Tibial nerve (tissue), 4 donors: ENCODE measurements around the gene AMDHD1. TPM values are rescaled to one million over a fixed set of nuclear protein-coding genes. Genes with fewer than 3 reads are reported as not detected.

Experiments
- DNase-seq, 2 donors: peaks; one replicate each; pipeline ENCODE4 v3.0.0-alpha.2; 2019; ENCODE audit warnings: low spot score in 2 of 2
- H3K27ac ChIP-seq, 4 donors: fragments of 200-600 bp; sonication (generic) in 3 of 4; one replicate each; pipeline ENCODE4 v1.5.1; 2017 to 2019; ENCODE audit warnings: mild to moderate bottlenecking in 1 of 4
- H3K27me3 ChIP-seq, 2 donors: fragments of 200-600 bp; sonication (generic) in 1 of 2; one replicate each; pipeline versions ENCODE4 v1.5.1 to v1.6.0; 2017 to 2019
- H3K36me3 ChIP-seq, 3 donors: fragments of 200-600 bp; sonication (generic); one replicate each; pipeline ENCODE4 v1.5.1; 2018 to 2019
- H3K4me1 ChIP-seq, 4 donors: fragments of 200-600 bp; sonication (generic) in 3 of 4; one replicate each; pipeline ENCODE4 v1.5.1; 2017 to 2019
- H3K4me3 ChIP-seq, 4 donors: fragments of 200-600 bp; sonication (generic) in 3 of 4; one replicate each; pipeline ENCODE4 v1.5.1; 2017 to 2019; ENCODE audit warnings: mild to moderate bottlenecking in 1 of 4, moderate library complexity in 1 of 4
- H3K9me3 ChIP-seq, 4 donors: fragments of 200-600 bp; sonication (generic) in 3 of 4; one replicate each; pipeline ENCODE4 v1.5.1; 2017 to 2019
- EP300 ChIP-seq, 2 donors: sonication (generic); formaldehyde crosslinking; IDR thresholded peaks; one replicate each; pipeline ENCODE4 v1.6.1; 2017; ENCODE audit warnings: antibody characterized with exemption in 2 of 2, mild to moderate bottlenecking in 1 of 2
- POLR2A ChIP-seq, 2 donors: fragments of 450-650 bp; IDR thresholded peaks; one replicate each; pipeline ENCODE4 v1.6.1; 2017; ENCODE audit warnings: antibody characterized with exemption in 2 of 2, mild to moderate bottlenecking in 2 of 2, moderate library complexity in 2 of 2
- WGBS, 2 donors: methylation state at CpG; one replicate each; pipeline ENCODE4 v1.1.5; 2018; 5-methylcytosine and 5-hydroxymethylcytosine counted together
- total RNA-seq, 4 donors: library from RNA; depleted of rRNA; stranded (reverse); fragments of >200 nt; gene quantifications; one replicate each; pipeline ENCODE4 v1.1.0, GENCODE V29; 2016
- TF ChIP-seq, protein P1 (sequence below), 5 experiments: fragments of 200-600 bp in 3 of 5; fragments of 450-650 bp in 2 of 5; sonication (generic) in 3 of 5; IDR thresholded peaks; one replicate each; pipeline ENCODE4 v1.5.1; 2016 to 2019; ENCODE audit warnings: antibody characterized with exemption in 5 of 5, mild to moderate bottlenecking in 3 of 5, moderate library complexity in 2 of 5

Gene AMDHD1
- total RNA-seq, 4 donors from 2014 or later: 2.0 to 2.1 TPM; not detected in 2

DNA sequence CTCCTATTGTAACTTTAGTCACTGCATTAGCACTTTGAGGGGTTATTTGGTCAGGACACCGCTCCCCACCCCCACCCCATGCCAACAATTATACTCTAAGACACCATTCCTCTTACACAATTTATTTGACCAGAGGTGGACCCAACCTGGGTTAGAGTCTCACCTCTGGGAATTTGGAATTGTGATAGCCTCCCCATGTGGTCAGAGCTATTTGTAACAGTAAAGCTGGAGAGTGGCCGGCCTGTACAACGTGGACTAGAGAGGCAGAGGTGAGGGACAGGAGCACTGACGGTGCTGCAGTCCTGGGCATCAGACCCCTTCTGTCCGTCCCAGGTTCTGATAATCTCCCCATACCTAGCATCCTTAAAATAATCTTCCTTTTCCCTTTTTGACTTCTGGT, 56.4 kb downstream of the AMDHD1 start:
- 85 to 90% methylated on average over 5 of the region's 5 CpGs for WGBS, 2 donors
- Histone ChIP-seq H3K4me3 (no peak overlapping the region), H3K36me3 (peaks cover 2 to 48% (median 5%) of the 10 kb centered on the region in 3 donors), H3K4me1 (peaks cover 0 to 7% (median 0%) of the 10 kb centered on the region in 4 donors), H3K27me3 (no peaks in the 10 kb centered on the region), H3K27ac (no peak overlapping the region), H3K9me3 (no peaks in the 10 kb centered on the region)
- TF ChIP-seq, protein P1, sequence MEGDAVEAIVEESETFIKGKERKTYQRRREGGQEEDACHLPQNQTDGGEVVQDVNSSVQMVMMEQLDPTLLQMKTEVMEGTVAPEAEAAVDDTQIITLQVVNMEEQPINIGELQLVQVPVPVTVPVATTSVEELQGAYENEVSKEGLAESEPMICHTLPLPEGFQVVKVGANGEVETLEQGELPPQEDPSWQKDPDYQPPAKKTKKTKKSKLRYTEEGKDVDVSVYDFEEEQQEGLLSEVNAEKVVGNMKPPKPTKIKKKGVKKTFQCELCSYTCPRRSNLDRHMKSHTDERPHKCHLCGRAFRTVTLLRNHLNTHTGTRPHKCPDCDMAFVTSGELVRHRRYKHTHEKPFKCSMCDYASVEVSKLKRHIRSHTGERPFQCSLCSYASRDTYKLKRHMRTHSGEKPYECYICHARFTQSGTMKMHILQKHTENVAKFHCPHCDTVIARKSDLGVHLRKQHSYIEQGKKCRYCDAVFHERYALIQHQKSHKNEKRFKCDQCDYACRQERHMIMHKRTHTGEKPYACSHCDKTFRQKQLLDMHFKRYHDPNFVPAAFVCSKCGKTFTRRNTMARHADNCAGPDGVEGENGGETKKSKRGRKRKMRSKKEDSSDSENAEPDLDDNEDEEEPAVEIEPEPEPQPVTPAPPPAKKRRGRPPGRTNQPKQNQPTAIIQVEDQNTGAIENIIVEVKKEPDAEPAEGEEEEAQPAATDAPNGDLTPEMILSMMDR (IDR thresholded peaks at IDR 0.05): no peak
- no peak for TF ChIP-seq POLR2A (IDR thresholded peaks at IDR 0.05)
- no peak for TF ChIP-seq EP300 (IDR thresholded peaks at IDR 0.05)
- no peak for DNase-seq

DNA sequence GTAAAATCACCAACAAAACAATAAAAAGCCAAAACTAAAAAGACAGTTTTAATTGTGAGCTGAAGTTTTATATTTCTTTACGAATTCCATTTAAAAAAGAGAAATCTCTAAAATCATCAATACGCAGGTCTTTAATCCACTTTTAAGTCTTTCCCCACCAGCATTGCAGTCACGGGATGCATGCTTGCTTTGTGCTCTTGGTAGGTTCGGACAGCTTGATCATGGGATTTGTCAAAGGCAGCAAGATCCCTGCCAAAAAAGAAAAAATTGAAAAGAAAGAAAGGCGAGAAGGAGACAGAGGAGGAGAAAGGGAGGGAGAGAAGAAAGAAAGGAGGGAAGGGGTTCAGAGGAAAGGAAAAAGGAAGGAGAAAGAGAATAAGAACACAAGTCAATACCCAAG, 57.7 kb downstream of the AMDHD1 start:
- Histone ChIP-seq H3K4me3 (no peak overlapping the region), H3K27me3 (no peaks in the 10 kb centered on the region), H3K4me1 (peaks cover 0 to 7% (median 0%) of the 10 kb centered on the region in 4 donors), H3K27ac (no peak overlapping the region), H3K9me3 (no peaks in the 10 kb centered on the region), H3K36me3 (peaks cover 2 to 61% (median 7%) of the 10 kb centered on the region in 3 donors)
- no peak for TF ChIP-seq POLR2A (IDR thresholded peaks at IDR 0.05)
- no peak for TF ChIP-seq EP300 (IDR thresholded peaks at IDR 0.05)
- TF ChIP-seq, protein P1 (IDR thresholded peaks at IDR 0.05): no peak
- WGBS, 2 donors: 86 to 90% methylated on average over 5 of the region's 5 CpGs
- no peak for DNase-seq

DNA sequence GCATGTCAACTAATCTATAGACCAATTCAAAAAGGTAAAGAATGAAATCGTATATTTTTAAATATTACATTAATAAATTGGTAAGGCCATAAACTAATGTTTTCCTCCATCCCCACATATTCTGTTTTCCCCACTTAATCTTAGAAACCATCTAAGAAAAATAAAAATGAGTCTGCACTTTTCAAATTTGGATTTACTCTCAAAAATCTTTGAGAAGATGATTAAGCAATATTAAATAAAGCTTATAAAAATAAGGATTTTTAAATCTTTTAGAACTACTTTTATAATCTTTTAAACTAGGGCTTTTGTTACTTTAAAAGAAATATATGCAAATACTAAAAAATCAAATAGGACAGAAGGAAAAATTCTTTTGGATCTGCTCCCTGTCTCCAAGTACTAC, 63.6 kb downstream of the AMDHD1 start:
- WGBS, 2 donors: 92 to 99% methylated on average over 1 of the region's 1 CpG
- TF ChIP-seq, protein P1 (IDR thresholded peaks at IDR 0.05): no peak
- TF ChIP-seq POLR2A (IDR thresholded peaks at IDR 0.05) (no peak), EP300 (IDR thresholded peaks at IDR 0.05) (no peak)

DNA sequence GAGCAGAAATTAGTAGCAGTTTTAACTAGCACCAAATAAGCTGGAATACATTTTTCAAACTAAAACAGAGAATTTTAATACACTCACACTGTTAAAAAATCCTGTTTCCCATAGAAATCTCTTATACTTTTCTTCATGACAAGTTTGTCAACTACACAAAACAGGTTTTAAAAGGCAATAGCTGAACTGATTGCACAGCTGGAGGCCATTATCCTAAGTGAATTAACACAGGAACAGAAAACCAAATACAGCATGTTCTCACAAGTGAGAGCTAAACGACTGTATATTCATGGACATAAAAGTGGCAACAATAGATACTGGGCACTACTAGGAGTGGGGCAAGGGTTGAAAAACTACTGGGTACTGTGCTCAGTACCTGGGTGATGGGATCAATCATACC, 64.6 kb downstream of the AMDHD1 start:
- TF ChIP-seq, protein P1 (IDR thresholded peaks at IDR 0.05): no peak
- TF ChIP-seq POLR2A (IDR thresholded peaks at IDR 0.05): no peak
- TF ChIP-seq EP300 (IDR thresholded peaks at IDR 0.05): no peak
- no peaks in the 10 kb centered on the region for H3K9me3 ChIP-seq
- no peak for DNase-seq
- H3K27me3 ChIP-seq: no peaks in the 10 kb centered on the region
- H3K4me1 ChIP-seq: no peaks in the 10 kb centered on the region
- no peak overlapping the region for H3K27ac ChIP-seq
- 23 to 45% methylated on average over 1 of the region's 1 CpG for WGBS, 2 donors
- no peak overlapping the region for H3K4me3 ChIP-seq
- peaks cover 0 to 87% (median 32%) of the 10 kb centered on the region in 3 donors for H3K36me3 ChIP-seq

More for the DNA sequence above, 63.6 kb downstream of the AMDHD1 start:
- H3K9me3 ChIP-seq: no peaks in the 10 kb centered on the region
- no peaks in the 10 kb centered on the region for H3K27me3 ChIP-seq
- no peaks in the 10 kb centered on the region for H3K4me1 ChIP-seq
- no peak overlapping the region for H3K4me3 ChIP-seq
- no peak for DNase-seq
- H3K36me3 ChIP-seq: peaks cover 2 to 87% (median 22%) of the 10 kb centered on the region in 3 donors
- H3K27ac ChIP-seq: no peak overlapping the region

DNA sequence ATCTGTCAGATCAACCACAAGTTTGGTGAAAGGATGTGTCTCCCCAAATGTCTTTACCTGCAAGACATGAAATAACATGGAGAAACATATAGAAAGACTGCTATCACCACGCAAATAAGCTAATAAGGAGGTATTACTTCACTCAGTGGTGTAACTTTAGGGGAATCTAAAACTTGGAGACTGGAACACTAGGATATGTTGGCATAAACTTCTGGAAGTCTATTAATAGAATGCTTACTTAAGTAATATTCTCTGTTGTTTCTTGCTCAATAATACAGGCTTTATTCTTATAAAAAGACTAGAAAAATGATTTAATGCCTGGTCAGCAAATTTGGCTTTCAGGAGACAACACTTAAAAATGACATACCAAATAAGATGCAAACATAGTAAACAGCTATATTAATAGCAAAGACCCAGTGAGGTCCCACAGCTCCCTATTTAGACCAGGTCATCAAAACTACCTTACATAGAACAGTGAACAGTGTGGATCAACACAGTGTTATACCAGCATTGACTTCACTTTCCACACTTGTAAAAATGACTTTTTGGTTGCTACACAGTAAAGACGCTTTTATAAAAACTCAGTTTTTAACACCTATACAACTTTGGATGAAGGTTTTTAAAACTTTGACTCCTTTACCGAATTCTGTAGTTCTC, 71.9 kb downstream of the AMDHD1 start:
- no peak for TF ChIP-seq EP300 (IDR thresholded peaks at IDR 0.05)
- TF ChIP-seq POLR2A (IDR thresholded peaks at IDR 0.05): no peak
- TF ChIP-seq, protein P1 (IDR thresholded peaks at IDR 0.05): no peak
- H3K4me3 ChIP-seq: no peak overlapping the region
- H3K27ac ChIP-seq: no peak overlapping the region
- 87% methylated on average over 3 of the region's 3 CpGs for WGBS, 2 donors
- no peaks in the 10 kb centered on the region for H3K4me1 ChIP-seq
- no peaks in the 10 kb centered on the region for H3K27me3 ChIP-seq
- H3K36me3 ChIP-seq: peaks cover 0 to 87% (median 13%) of the 10 kb centered on the region in 3 donors
- H3K9me3 ChIP-seq: no peaks in the 10 kb centered on the region
- DNase-seq: no peak
